C4-2B (cell line): ENCODE measurements around the gene GNPAT.

Experiments used
- CTCF ChIP-seq: fragments of 450-650 bp; conservative IDR thresholded peaks from 2 replicates; pipeline ENCODE4 v1.5.1; 2017; ENCODE audit warnings: mild to moderate bottlenecking
- ZFX ChIP-seq: fragments of 450-650 bp; IDR thresholded peaks from 2 replicates; pipeline ENCODE4 v1.6.1; 2017

DNA sequence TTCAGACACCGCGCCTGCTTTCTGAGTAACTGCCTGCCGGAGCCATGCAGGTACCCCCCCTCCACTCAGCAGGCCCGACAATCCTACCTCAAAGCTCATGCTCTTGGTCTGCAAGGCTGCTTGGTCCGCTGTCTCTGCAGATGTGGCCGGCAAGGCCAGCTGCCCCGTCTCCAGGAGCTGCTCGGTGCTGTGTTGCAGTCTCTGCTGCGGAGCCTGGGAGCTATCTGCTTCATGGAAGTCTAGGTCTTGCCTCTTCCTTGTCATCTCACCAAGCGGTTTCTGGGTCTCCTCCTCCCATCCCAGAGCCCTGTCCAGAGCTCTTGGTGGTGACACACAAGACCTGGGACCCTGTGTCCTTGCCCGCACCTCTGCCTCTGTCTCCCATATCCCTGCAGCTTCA, 24.0 kb upstream of the GNPAT start:
- TF ChIP-seq CTCF = no peak
- TF ChIP-seq ZFX = no peak
